Activated CD4-positive, alpha-beta T cell treated with anti-CD3 and anti-CD28 coated beads, Interleukin-2, amount 50 U/mL, for 4 hours (primary cell): Measurements from ENCODE around the gene SMARCAL1.
"Not testable (repeated sequence)": the region's sequence is repeated elsewhere in the genome, so short reads cannot be mapped to it uniquely, and the experiment has no call there.

Source experiments
- DNase-seq, 2 experiments: peaks; one replicate each; pipeline ENCODE4 v3.0.0-alpha.2; 2020

SMARCAL1 gene

DNA sequence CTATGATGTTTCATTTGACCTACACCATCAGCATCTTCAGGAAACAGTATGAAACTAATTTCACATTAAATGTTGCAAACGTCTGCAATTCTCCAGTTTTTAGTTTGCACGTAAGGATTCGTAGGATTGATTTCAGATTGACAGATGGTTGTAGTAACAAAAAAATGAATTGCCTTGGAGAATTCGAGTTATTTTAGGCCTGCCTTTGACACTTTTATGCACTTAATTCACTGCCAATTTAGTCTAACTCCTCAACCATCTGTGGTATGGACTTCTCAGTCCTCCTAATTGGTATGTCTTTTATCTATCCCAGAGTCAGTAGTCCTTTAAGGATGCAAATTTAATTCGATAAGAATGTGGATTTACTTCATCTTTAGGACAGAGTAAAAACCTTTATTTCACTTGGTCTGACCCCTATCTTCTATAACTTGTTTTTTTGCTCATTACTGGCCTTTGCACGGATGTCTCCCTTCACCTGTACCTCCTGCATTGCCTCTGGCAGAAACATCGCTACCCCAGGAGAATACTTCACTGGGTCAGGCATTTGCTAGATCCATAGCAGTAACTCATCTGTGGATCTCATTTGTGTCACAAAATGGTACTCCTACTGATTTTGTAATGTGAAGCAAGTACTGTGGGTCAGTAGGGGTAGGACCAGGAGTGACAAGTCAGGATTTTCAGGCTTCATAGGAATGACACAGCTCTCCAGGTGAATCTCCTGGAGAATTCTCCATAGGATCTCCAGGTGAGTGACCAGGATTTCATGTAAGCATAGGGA is 90.3 kb downstream of the SMARCAL1 start:
- no peak for DNase-seq

DNA sequence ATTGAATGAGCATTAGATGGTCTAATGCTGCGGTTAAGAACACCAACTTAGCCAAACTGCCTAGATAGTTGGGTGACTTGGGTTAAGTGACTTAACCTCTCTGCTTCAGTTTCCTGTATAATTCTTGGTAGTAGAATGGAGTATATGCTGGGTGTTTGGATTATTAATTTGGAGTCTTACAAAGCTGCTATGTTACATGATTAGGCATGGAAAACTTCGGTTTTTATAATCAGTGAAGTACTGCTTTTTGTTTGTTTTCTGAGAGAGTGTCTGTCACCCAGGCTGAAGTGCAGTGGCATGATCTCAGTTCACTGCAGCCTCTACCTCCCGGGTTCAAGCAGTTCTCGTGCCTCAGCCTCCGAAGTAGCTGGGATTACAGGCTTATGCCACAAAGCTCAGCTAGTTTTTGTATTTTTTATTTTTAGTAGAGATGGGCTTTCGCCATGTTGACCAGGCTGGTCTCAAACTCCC is 90.9 kb downstream of the SMARCAL1 start:
- DNase-seq = no peak

- no peak for DNase-seq
These were observed 91.6 kb downstream of the SMARCAL1 start for GRCh38 chr2:216503697-216504375.

DNA sequence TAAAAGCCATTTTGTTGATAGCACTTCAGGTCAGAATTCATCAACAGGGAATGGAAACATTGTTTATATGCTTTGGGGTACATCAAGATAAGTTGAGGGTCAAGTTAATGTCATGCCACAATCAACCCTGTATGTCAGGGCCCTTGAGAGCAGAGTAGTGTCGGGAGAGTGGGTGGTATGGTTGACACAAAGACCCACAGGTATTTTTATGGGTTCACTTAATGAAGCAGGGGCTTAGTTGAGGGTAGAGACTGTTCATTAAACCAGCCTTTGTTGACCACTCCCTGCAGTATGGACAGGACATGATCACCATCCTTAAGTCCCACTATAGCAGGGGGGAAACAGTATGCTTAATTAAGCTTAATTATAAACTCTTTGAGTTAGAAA is 92.1 kb downstream of the SMARCAL1 start:
- DNase-seq = no peak

DNA sequence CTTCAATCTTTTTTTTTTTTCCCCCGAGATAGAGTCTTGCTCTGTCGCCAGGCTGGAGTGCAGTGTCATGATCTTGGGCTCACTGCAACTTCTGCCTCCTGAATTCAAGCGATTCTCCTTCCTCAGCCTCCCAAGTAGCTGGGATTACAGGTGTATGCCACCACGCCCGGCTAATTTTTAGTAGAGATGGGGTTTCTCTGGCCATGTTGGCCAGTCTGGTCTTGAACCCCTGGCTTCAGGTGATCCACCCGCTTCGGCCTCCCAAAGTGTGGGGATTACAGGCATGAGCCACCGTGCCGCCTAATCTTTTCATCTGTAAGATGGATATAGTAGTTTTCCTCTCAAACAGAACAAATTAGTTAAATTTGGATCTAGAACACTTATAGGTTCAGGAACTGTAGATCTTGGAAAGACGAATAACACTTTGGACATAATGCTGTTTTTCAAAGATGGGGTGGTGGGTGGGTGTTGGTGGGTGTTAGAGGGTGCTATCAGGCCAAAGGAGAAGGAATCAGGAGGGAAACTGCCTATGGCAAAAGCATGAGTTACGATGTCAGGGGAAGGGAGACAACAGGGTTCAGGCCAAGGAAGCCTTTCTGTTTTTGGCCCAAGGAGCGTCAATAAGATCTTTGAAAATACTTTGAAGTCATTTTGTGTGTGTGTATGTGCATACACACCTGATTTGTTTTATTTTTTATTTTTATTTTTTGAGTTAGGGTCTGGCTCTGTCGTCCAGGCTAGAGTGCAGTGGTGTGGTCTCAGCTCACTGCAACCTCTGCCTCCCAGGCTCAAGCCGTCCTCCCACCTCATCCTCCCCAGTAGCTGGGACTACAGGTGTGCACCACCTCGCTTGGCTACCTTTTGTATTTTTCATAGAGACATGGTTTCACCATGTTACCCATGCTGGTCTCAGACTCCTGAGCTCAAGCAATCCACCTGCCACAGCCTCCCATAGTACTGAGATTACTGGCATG is 93.1 kb downstream of the SMARCAL1 start:
- no peak for DNase-seq

- DNase-seq = no peak
These were observed 95.2 kb downstream of the SMARCAL1 start for GRCh38 chr2:216507220-216508160.

GRCh38 chr2:216508229-216508628 is 95.9 kb downstream of the SMARCAL1 start:
- DNase-seq = no peak

DNA sequence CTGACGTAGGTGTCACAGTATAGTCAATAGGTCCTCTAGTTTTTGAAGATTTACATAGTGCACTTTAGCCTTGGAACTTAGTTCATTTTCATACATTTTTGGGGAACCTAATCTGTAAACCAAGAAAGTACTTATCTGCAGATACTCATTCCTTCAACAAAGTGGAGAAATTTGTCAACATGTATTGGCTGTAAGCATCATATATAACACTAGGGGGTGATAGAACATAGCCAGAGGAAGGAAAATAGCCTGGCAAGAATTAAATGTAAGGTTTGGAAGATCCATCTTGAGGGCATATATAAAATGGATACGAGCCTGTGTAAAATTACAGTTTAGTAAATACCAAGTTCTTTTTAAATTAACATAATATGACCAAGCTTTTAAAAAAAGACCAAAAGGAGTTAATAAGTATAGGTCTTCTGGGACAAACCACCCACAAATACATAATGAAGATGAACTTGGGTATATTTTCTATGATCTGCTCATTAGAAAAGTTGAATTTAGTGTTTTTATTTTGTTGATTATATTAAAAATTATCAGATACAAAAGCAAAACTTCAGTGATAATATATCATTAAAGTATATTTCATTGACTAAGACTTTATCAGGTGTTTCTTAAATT is 104.6 kb downstream of the SMARCAL1 start:
- DNase-seq = no peak

- DNase-seq = no peak
These were observed 105.4 kb downstream of the SMARCAL1 start for GRCh38 chr2:216517447-216518225.

DNA sequence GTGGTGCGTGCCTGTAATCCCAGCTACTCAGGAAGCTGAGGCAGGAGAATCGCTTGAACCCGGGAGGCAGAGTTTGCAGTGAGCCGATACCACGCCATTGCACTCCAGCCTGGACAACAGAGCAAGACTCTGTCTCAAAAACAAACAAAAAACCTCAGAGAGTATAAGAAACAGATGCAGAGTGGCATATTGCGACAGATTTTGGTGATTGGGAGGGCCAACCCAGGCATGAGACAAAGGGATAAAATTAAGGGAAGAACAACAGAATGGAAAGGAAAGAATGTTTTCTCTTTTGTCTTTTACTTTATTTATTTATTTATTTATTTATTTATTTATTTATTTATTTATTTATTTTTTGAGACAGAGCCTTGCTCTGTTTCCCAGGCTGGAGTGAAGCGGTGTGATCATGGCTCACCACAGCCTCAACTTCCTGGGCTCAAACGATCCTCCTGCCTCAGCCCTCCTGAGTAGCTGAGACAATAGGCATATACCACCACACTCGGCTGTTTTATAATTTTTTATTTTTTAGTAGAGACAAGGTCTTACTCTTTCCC is 106.4 kb downstream of the SMARCAL1 start:
- not testable (repeated sequence) for DNase-seq

- DNase-seq = peak; percentile 13 to 32
These were observed 107.0 kb downstream of the SMARCAL1 start for GRCh38 chr2:216519154-216519762.

DNA sequence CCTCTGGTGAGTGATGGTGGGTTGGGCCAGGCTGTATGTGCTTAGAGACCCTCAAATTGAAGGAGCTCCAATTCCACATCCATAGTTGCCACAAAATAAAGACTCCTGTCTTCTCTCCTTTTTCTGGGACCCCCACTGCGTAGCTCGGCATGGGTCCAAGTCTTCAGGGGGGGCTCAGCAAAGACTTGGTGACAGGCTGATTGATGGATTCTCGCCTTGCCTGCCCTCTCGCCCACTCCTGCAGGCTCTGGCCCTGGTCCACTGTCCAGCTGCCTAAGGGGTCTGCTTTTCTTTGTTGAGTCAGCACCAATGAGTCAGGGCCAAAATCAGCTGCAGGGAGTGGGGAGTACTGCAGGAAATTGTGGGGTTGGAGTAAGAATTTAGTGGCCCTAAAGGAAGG is 107.8 kb downstream of the SMARCAL1 start:
- DNase-seq = no peak

DNA sequence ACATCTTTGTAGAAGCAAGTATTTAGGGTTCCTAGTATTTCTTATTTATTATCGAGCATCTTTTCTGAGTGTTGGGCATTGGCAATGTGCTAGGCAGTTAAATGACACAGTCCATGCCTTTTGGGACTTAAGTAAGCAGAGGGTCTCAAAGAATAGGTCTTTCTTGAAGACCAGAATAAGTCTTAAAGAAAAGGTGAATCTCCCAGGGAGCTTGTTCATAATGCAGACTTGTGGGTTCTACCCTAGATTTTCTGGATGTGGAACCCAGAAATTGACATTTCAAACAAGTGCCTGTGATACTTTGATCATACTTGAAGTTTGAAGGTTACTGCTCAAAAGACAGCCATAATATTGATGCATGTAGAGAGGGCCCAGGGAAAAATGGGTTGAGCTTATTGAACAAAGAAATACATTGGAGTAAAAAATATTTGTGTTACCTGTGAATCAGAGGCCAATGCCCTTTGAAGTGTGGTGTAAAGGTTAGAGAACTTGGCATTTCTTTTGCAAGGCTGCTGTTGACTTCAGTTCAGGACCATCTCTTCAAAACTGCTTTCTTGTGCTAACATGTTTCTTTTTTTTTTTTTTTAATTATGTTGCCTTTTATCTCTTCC is 110.7 kb downstream of the SMARCAL1 start:
- DNase-seq = no peak

DNA sequence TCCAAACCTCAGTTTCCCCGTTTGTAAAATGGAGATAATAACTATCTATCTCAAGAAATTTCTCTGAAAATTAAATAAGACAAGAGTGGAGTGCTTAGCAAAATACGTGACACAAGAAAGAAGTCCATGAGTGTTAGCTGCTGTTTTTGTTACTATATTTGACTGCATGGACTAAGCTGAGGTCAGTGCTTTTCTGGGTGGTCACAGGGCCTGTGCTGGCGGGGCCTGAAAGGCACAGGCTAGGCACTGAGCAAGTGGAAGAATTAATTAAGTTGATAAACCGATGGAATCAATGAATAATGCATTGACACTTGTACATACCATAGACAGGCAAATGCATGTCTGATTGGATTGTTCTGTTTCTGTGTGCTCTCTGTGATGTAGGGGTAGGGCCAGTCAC is 113.7 kb downstream of the SMARCAL1 start:
- no peak for DNase-seq

DNA sequence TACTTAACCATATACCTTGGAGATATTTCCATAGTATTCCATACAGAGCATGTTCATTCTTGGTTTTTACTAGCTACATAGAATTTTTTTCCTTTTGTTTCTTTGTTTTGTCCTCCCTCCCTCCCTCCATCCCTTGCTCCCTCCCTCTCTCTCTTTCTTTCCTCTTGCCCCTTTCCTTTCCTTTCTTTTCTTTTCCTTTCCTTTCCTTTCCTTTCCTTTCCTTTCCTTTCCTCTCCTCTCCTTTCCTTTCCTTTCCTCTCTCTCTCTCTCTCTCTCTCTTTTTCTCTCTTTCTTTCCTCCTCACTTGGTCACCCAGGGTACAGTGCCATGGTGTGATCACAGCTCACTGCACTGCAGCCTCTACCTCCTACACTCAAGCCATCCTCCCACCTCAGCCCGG is 114.7 kb downstream of the SMARCAL1 start:
- DNase-seq = no peak

- DNase-seq = no peak
These were observed 115.3 kb downstream of the SMARCAL1 start for GRCh38 chr2:216527600-216527999.

DNA sequence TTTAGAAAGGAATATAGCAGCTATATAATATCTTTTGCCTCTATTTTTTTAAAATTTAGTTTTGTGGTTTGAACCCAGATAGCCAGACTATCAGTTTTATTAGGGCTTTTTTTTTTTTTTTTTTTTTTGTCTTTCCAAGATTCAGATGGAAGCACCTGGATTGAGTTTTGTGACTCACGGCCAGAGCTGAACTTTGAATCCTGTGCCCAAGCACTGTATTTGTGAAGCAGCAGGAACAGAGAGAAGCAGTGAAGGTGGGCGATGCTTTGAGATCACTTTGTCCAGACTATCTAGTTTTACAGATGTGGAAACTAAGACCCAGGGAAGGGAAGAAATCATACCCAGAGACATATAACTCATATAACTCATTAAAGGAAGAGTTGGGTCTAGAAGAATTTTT is 120.3 kb downstream of the SMARCAL1 start:
- no peak for DNase-seq
